K562 (cell line): Measurements from ENCODE around the gene SIGLEC11. TPM values are rescaled to one million over a fixed set of nuclear protein-coding genes. Genes with fewer than 3 reads are reported as not detected.

Source experiments
- BDP1 ChIP-seq: IDR thresholded peaks from 3 replicates; pipeline ENCODE4 v1.6.1; 2011; ENCODE audit not compliant: insufficient read length, insufficient read depth
- CBX5 ChIP-seq: IDR thresholded peaks from 2 replicates; pipeline ENCODE4 v1.6.1; 2014; ENCODE audit warnings: low read depth, borderline replicate concordance
- IRF2 ChIP-seq: sonication (generic); formaldehyde crosslinking; IDR thresholded peaks from 2 replicates; pipeline ENCODE4 v1.8.1; 2022; ENCODE audit warnings: mild to moderate bottlenecking, missing genetic modification reagents
- NFXL1 ChIP-seq: fragments of 450-650 bp; formaldehyde crosslinking; IDR thresholded peaks from 2 replicates; pipeline ENCODE4 v1.4.0; 2021; ENCODE audit warnings: mild to moderate bottlenecking
- TCF3 ChIP-seq: sonication (generic); formaldehyde crosslinking; IDR thresholded peaks from 2 replicates; pipeline ENCODE4 v1.4.0; 2020; ENCODE audit warnings: mild to moderate bottlenecking, missing genetic modification reagents
- TRIM25 ChIP-seq: fragments of 450-650 bp; IDR thresholded peaks from 2 replicates; pipeline ENCODE4 v1.7.0; 2016; ENCODE audit warnings: borderline replicate concordance
- ZNF143 ChIP-seq: sonication (generic); formaldehyde crosslinking; IDR thresholded peaks from 2 replicates; pipeline ENCODE4 v1.9.0; 2022; ENCODE audit warnings: mild to moderate bottlenecking, missing genetic modification reagents
- ZNF263 ChIP-seq: sonication (generic); formaldehyde crosslinking; IDR thresholded peaks from 2 replicates; pipeline ENCODE4 v1.8.0; 2022; ENCODE audit warnings: mild to moderate bottlenecking, missing genetic modification reagents, borderline replicate concordance
- ZNF551 ChIP-seq: fragments of 250-450 bp; sonication (Bioruptor Pico); IDR thresholded peaks from 2 replicates; pipeline ENCODE4 v1.5.0; 2021; ENCODE audit warnings: mild to moderate bottlenecking, moderate library complexity
- ZNF561 ChIP-seq: fragments of 450-650 bp; formaldehyde crosslinking; conservative IDR thresholded peaks from 2 replicates; pipeline ENCODE4 v1.4.0; 2020; ENCODE audit warnings: mild to moderate bottlenecking, moderate library complexity
- polyA plus RNA-seq, 8 experiments: library from polyadenylated mRNA; depleted of rRNA in 4 of 8; stranded (reverse) in 5 of 8; unstranded in 3 of 8; fragments of >200 nt; fragmentation: Nextera tagmentation in 2 of 8; fragmentation: Illumina TruSeq in 1 of 8; extraction: Ambion mirVana in 2 of 8; extraction: Trizol in 1 of 8; gene quantifications; 2 replicates each; pipeline versions ENCODE4 v1.2.1 to v1.2.3, GENCODE V29; 2011 to 2014; ENCODE audit warnings: inconsistent platforms in 1 of 8, missing spikeins in 1 of 8
- total RNA-seq, 7 experiments: library from RNA; depleted of rRNA in 6 of 7; stranded (reverse); fragments of >200 nt in 6 of 7; fragmentation: Illumina TruSeq in 2 of 7; extraction: Trizol in 2 of 7; gene quantifications; 2 replicates each; pipeline versions ENCODE4 v1.2.1 to v1.2.3, GENCODE V29; 2011 to 2021; ENCODE audit warnings: low replicate concordance in 1 of 7
- TF ChIP-seq, protein P1 (sequence below), 2 experiments: fragments of 450-650 bp; formaldehyde crosslinking in 1 of 2; IDR thresholded peaks; 2 replicates each; pipeline versions ENCODE4 v1.4.0 to v1.6.1; 2014 to 2020; ENCODE audit warnings: mild to moderate bottlenecking in 2 of 2, borderline replicate concordance in 1 of 2, low read depth in 1 of 2
- TF ChIP-seq, protein P2 (sequence below): fragments of 250-450 bp; sonication (Bioruptor Pico); IDR thresholded peaks from 2 replicates; pipeline ENCODE4 v1.9.0; 2021; ENCODE audit warnings: mild to moderate bottlenecking, inconsistent platforms
- TF ChIP-seq, protein P3 (sequence below): fragments of 450-650 bp; conservative IDR thresholded peaks from 2 replicates; pipeline ENCODE4 v1.6.1; 2016; ENCODE audit warnings: missing genetic modification characterization, low read depth, mild to moderate bottlenecking, control low read depth, missing compliant biosample characterization

The SIGLEC11 gene
- total and polyA plus RNA-seq, 9 of the 15 experiments (the other 6 are each of a cell fraction or from before 2014, with no cell fraction given) = not detected

DNA sequence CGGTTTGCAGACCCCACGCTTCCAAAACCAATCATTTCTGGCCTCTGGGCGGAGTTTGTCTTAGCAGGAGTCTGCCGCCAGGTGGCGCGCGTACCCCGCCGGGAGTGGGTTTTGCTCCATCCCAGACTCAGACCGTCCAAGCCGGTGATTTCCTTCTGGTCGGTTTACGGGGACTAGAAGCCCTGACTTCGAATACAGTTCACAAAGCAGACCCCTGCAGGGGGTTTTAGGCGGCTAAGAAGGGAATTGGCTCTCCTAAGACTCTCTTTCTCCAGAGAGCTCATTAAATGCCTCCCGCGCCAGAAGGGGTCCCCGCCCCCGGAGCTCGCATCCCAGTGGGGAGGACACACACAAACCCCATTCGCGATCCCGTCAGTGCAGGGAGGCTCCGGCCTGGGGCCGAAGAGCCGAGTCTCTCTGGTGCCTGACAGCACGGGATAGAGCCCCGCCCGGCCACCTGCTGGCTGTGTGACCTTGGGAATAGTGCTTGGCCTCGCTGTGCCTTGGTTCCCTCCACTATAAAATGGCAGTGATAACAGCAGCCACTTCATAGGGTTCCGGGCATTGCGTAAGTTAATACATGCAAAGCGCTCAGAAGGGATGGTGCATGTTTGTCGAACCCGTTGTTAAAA lies 23.1 kb downstream of the SIGLEC11 start (continued):
- TF ChIP-seq, protein P1, sequence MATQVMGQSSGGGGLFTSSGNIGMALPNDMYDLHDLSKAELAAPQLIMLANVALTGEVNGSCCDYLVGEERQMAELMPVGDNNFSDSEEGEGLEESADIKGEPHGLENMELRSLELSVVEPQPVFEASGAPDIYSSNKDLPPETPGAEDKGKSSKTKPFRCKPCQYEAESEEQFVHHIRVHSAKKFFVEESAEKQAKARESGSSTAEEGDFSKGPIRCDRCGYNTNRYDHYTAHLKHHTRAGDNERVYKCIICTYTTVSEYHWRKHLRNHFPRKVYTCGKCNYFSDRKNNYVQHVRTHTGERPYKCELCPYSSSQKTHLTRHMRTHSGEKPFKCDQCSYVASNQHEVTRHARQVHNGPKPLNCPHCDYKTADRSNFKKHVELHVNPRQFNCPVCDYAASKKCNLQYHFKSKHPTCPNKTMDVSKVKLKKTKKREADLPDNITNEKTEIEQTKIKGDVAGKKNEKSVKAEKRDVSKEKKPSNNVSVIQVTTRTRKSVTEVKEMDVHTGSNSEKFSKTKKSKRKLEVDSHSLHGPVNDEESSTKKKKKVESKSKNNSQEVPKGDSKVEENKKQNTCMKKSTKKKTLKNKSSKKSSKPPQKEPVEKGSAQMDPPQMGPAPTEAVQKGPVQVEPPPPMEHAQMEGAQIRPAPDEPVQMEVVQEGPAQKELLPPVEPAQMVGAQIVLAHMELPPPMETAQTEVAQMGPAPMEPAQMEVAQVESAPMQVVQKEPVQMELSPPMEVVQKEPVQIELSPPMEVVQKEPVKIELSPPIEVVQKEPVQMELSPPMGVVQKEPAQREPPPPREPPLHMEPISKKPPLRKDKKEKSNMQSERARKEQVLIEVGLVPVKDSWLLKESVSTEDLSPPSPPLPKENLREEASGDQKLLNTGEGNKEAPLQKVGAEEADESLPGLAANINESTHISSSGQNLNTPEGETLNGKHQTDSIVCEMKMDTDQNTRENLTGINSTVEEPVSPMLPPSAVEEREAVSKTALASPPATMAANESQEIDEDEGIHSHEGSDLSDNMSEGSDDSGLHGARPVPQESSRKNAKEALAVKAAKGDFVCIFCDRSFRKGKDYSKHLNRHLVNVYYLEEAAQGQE (IDR thresholded peaks at IDR 0.05; ENCODE audit: borderline replicate concordance) = peak; percentile 93
- TF ChIP-seq, protein P1 (CRISPR knock-in tag; IDR thresholded peaks at IDR 0.05; ENCODE audit: low read depth) = no peak
- TF ChIP-seq BDP1 = no peak
- TF ChIP-seq NFXL1 (CRISPR knock-in tag) = no peak
- TF ChIP-seq TRIM25 = no peak
- TF ChIP-seq, protein P2, sequence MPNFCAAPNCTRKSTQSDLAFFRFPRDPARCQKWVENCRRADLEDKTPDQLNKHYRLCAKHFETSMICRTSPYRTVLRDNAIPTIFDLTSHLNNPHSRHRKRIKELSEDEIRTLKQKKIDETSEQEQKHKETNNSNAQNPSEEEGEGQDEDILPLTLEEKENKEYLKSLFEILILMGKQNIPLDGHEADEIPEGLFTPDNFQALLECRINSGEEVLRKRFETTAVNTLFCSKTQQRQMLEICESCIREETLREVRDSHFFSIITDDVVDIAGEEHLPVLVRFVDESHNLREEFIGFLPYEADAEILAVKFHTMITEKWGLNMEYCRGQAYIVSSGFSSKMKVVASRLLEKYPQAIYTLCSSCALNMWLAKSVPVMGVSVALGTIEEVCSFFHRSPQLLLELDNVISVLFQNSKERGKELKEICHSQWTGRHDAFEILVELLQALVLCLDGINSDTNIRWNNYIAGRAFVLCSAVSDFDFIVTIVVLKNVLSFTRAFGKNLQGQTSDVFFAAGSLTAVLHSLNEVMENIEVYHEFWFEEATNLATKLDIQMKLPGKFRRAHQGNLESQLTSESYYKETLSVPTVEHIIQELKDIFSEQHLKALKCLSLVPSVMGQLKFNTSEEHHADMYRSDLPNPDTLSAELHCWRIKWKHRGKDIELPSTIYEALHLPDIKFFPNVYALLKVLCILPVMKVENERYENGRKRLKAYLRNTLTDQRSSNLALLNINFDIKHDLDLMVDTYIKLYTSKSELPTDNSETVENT = no peak
- no peak for TF ChIP-seq ZNF143
- no peak for TF ChIP-seq IRF2
- no peak for TF ChIP-seq CBX5
- TF ChIP-seq ZNF551 (CRISPR knock-in tag) = no peak
- TF ChIP-seq ZNF263 = no peak
- TF ChIP-seq TCF3 (CRISPR knock-in tag) = no peak
- TF ChIP-seq ZNF561 (CRISPR knock-in tag) = no peak
- TF ChIP-seq, protein P3, sequence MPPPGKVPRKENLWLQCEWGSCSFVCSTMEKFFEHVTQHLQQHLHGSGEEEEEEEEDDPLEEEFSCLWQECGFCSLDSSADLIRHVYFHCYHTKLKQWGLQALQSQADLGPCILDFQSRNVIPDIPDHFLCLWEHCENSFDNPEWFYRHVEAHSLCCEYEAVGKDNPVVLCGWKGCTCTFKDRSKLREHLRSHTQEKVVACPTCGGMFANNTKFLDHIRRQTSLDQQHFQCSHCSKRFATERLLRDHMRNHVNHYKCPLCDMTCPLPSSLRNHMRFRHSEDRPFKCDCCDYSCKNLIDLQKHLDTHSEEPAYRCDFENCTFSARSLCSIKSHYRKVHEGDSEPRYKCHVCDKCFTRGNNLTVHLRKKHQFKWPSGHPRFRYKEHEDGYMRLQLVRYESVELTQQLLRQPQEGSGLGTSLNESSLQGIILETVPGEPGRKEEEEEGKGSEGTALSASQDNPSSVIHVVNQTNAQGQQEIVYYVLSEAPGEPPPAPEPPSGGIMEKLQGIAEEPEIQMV = peak; percentile 94
